GM04504 (cell line): ENCODE measurements around the gene SLC38A2.

Experiments
- DNase-seq: peaks from one replicate; pipeline ENCODE4 v3.0.0-alpha.2; 2012; ENCODE audit warnings: low read depth

The SLC38A2 gene

GRCh38 chr12:46391630-46392029, 19.1 kb upstream of the SLC38A2 start:
- no peak for DNase-seq

GRCh38 chr12:46390881-46391280, 18.3 kb upstream of the SLC38A2 start:
- no peak for DNase-seq

DNA sequence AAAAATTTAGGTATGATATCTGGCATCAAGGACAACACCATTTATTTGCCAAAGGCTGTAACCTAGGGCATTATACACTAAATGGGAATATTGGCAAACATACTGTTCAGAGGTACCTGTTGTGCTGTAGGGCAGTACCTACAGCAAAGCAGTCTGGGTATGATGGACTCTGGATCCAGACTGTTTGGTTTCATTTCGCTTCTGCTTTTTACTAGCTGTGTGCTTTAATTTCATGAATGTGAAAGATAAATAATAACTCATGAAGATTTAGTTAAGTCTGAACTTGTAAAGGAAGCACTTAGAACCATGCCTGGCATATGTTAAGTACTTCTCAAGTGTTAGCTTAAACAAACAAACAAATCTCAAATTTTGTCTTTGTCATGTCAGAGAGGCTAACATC, 17.7 kb upstream of the SLC38A2 start:
- no peak for DNase-seq

DNA sequence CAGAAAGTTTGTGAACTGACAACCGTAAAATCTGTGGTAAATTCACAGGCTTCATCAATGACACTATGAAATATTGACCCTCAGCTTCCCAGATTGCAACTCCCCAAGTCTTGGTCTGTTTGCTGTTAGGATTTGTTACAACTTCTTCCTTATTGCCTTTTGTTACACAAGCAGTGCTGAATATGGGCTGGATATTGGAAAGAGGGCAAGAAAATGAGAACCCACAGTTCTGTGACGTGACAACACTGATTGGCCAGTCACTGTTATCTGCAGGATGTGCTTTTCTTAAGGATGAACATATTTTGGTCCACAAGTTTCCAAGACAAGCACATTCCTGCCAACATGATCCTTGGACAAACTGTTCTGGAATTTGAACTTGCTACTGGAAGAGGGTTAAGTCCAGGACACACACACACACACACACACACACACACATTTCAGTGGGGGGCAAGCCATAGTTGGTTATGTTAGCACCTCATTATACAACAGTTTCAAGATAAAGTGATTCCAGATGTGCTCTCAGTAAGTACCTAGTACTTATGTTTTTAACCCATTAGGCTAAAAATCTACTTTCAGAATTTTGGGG, 16.6 kb upstream of the SLC38A2 start:
- DNase-seq, result peak; percentile 95

- DNase-seq, result no peak
Measured at GRCh38 chr12:46388427-46389021, 16.0 kb upstream of the SLC38A2 start.

GRCh38 chr12:46387670-46388069, 15.1 kb upstream of the SLC38A2 start:
- DNase-seq, result no peak

DNA sequence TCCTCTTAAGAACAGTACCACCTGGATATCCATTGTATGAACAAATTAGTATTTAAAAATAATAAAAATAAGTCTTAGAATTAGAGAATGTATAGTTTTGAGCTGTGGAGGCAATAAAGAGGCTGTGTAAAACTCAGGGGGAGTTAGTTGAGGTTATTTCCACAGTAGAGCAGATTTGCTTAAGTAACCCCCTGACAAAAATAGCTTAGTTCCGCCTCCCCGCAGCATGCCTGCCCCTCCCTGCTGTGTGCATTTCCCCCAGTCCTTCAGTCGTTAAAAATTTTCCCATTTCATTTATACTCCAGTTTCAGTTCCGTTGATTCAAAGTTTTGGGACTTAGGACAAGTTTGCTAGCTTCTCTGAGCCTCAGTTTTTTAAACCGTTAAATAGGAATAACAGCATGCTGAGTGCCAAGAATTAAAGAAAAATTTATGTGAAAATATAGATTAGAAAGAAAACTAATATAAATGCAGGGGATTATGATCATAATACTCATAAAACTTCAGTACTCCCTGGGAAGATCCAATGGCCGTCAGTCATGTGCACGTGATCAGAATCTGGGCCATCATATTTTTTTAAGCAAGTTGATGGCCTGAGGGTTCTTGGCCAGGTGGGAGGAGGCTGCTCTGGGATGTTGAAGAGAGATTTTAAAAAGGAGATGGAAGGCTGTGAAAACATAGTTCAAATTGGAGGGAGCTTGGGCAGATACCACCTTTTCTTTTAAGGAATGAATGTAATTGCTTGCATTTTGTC, 14.5 kb upstream of the SLC38A2 start:
- DNase-seq, result no peak

GRCh38 chr12:46386360-46386867, 13.8 kb upstream of the SLC38A2 start:
- DNase-seq, result peak; percentile 77

DNA sequence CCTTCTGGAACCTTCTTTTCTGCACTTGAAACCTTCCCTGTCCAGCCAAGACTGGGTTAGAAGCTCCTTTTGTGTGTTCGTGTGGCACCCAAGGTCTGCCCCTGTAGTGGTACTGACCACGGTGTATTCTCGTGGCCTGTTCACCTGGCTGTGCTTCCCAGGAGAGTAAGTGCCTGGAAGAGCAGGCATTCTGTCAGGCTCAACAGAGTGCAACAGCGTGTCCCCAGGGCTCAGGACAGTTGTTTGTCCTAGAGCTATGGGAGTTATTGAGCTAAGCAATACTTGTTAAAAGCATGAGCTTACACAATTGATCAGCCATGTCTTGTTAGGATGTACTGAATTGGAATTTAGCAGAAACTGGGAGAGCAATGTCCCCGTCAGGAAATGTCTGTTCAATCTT, 12.9 kb upstream of the SLC38A2 start:
- DNase-seq, result no peak

GRCh38 chr12:46384451-46385309, 12.1 kb upstream of the SLC38A2 start:
- DNase-seq, result no peak

- DNase-seq, result peak; percentile 90
Measured at GRCh38 chr12:46383654-46384450, 11.3 kb upstream of the SLC38A2 start.

DNA sequence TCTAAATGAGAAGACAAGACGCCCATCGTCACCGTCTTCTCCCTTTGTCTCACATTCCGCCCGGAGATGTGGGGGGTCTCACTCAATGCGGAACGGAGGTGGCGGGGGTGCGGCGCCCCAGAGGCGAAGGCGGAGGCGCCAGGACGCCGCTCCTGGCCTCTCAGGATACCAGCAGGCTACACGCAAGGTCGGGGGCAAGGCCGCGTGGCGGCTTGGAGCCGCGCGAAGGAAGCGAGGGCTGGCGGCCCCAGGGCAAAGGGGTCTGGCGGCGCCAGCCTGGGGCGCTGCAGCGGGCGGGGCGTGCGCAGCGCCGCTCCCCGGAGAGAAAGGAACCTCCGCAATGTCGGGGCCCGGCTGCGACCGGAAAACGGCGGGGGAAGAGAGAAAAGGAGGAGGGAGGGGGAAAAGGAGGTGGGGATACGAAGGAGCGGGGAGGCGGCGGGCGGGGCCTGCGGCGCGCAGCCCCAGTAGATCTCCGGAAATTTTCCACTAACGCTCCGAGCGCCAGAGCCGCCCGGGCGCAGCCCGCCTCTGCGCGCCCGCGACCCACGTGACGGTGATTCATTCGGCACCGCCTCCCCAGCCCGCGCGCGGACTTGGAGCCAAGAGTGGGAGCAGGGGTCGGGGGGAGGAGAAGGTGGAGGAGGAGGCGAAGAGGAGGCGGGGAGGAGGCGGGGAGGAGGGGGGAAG, 10.5 kb upstream of the SLC38A2 start:
- peak; percentile 96 for DNase-seq

GRCh38 chr12:46382408-46382963, 9.9 kb upstream of the SLC38A2 start:
- no peak for DNase-seq

DNA sequence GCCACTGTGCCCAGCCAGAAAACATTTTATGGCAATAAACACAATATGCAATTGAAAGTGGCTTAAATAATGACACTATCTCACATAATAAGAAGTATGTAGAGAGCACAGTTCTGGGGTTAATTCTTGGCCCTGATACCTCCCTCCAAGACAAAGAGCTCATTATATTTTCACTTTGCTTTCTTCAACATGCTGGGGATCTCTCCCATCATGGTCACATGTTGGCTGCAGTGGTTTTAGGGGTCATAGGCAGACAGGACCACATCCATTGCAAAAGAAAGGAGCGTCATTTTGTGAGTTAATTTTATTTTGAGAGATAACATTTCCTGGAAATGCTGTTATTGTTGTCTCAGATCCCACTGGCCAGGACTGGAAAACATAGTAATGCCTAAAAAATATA, 8.3 kb upstream of the SLC38A2 start:
- DNase-seq, result no peak

GRCh38 chr12:46380022-46380796, 7.6 kb upstream of the SLC38A2 start:
- no peak for DNase-seq

GRCh38 chr12:46379352-46379751, 6.8 kb upstream of the SLC38A2 start:
- no peak for DNase-seq

GRCh38 chr12:46378530-46378929, 6.0 kb upstream of the SLC38A2 start:
- DNase-seq, result no peak

DNA sequence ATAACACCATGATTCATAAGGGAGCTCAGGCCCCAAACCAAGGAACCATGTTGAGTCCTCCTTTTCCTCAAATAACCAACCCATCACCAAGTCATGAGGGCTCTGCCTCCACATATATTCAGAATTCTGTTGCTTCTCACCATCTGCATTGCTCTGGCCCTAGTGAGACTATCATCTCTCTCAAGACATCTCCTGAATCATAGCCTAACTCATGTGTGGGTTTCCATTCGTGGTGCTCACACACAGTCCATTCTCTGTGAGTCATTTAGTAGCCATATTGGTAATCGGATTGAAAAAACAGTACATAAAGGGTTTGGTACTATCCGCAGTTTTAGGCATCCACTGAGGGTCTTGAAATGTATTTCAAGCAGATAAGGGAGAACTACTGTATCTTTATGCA, 5.1 kb upstream of the SLC38A2 start:
- no peak for DNase-seq

- no peak for DNase-seq
Measured at GRCh38 chr12:46376579-46376978, 4.0 kb upstream of the SLC38A2 start.

DNA sequence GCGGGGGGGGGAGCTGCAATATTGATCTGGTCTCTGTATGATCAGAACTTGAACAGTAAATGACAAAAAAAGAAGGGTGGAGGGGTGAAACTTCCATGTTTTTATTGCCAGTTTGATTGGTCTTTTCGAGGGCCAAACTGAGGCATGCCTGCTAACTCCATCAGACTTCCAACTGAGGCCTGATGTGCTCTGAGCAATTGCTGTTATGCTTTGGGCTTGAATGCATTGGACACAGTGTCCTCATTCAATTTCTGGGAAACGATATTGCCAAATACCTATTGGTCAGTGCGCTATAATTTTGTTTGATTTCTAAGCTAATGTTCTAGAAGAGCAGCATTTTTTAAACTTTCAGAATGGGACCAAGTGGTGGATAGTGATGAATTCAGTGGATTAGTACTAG, 2.1 kb upstream of the SLC38A2 start:
- no peak for DNase-seq
